Measurements from ENCODE around the gene RUVBL1.

RUVBL1 gene

GRCh38 chr3:128068156-128068620 is 55.4 kb downstream of the RUVBL1 start:
- no peak for DNase-seq (ENCODE audit: low read depth in 1 of 2, low spot score in 1 of 2)

- DNase-seq (ENCODE audit: low read depth in 1 of 2, low spot score in 1 of 2), result no peak
Measured at GRCh38 chr3:128067489-128067888, 56.1 kb downstream of the RUVBL1 start.

DNA sequence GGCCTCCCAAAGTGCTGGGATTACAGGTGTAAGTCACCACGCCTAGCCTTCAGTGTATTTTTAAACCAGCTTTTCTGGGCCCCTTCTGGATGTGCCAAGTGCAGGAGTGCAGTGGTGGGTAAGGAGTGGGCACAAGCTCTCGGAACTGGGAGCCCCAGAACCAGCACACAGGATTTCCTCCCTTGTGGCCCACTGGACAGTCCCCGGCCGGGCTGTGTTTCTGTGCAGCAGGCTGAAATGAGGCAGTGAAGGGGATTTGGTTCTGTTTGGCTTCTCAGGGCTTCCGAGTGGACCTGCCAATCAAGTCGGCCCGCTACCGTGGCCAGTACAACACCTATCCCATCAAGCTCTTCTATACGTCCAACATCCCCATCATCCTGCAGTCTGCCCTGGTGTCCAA is 56.9 kb downstream of the RUVBL1 start:
- no peak for DNase-seq (ENCODE audit: low read depth in 1 of 2, low spot score in 1 of 2)

GRCh38 chr3:128066114-128066513 is 57.5 kb downstream of the RUVBL1 start:
- no peak for DNase-seq (ENCODE audit: low read depth in 1 of 2, low spot score in 1 of 2)

DNA sequence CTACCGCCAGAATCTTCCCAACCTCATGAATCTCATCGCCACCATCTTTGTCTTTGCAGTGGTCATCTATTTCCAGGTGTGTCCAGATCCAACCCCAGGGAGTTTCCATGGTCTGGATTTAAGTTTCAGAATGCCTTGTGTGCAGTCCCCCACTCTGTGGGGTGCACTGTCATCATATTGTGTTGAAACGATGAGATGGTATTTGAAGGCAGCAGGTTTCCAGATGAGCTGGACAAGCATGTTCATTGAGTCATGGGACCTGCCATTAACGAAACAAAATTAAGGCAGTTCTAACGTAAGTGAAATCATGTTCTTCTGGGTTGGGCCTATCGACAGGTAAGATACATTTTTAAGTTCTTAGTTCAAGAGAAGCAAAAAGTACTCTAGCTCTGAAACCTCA is 58.6 kb downstream of the RUVBL1 start:
- DNase-seq (ENCODE audit: low read depth in 1 of 2, low spot score in 1 of 2), result no peak

GRCh38 chr3:128063865-128064264 is 59.7 kb downstream of the RUVBL1 start:
- DNase-seq (ENCODE audit: low read depth in 1 of 2, low spot score in 1 of 2), result no peak

DNA sequence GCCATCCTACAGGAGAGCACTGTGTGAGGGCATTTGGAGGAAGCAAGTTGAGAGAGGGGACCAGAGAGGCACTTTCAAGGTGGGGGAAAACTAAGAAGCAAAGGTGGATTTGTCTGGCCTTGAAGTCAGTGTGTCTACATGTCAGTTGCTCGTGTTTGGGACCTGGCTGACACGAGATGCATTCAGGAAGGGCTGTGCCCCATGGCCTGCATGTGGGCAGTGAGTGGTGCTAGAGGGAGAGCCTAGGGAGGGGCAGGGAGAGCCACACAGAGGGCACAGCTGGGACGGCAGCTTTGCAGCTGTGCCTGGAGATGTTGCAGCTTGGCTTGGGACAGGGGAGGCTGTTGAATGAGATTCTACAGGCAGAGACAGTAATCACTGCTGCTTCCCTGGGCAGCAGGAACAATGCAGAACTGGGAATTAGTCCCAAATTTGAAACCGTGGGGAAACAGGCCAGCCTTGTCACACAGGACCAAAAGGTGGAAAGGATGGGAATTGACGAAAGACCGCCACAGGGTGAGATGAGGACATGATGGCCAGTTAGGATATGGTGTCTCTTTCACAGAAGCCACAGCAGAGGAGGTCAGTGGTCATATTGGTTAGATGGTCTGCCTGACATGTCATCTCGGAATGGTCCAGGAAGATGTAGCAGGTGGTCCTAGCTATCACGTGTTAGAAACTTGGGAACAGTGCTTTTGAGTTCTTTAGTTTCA is 61.4 kb downstream of the RUVBL1 start:
- no peak for DNase-seq (ENCODE audit: low read depth in 1 of 2, low spot score in 1 of 2)

DNA sequence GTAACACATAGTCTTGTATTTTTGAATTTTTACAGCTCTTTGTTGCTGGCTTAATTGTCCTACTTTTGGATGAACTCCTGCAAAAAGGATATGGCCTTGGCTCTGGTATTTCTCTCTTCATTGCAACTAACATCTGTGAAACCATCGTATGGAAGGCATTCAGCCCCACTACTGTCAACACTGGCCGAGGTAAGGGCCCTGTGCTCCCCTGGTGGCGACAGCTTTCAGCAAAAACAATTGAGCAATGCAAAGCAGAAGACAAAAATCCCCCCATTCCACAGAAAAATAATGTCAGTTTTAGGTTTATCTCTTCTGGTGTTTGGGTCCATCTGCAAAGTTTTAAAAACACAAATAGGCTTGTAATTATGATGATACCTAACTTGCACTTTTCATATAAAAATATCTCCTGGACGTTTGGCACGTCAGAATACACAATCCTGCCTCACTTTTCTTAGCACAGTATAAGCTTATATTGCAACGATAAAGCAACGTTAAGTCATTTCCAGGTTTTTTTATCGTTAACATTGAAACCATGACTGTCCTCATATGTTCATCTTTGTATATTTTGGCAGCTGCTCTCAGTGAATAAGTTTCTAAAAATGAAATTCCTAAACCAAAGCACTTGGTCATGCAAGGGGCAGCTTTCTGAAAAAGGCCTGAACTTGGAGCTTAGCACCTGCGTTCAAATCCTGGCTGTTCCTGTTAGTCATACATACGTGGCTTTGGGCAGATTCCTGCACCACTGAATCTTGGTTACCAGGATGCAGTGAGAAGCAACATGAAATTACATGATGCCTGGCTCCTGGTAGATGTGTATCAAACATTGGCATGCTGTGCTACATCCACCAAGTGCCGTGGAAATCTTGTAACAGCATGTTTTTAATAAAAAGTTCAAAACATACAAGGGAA is 62.9 kb downstream of the RUVBL1 start:
- no peak for DNase-seq (ENCODE audit: low read depth in 1 of 2, low spot score in 1 of 2)

GRCh38 chr3:128056258-128056657 is 67.4 kb downstream of the RUVBL1 start:
- DNase-seq (ENCODE audit: low read depth in 1 of 2, low spot score in 1 of 2), result no peak

GRCh38 chr3:128054367-128054766 is 69.2 kb downstream of the RUVBL1 start:
- no peak for DNase-seq (ENCODE audit: low read depth in 1 of 2, low spot score in 1 of 2)

DNA sequence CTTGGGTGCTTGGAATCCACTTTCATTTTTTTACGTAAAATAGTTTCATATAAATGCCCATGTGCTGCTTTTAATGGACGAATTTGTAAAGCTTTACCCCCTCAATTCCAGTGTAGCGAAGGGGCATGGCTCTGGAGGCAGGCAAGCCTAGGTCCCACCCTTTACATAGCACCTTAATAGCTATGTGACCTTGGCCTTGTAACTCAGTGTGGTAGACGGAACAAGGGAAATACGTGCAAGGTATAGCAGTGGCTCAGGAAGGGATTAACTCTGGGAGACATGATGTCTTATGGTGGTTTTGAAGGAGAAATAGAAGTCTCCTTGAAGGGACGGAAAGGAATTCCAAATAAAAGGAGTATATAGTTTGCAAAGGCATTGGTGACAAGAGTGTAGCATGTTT is 70.0 kb downstream of the RUVBL1 start:
- DNase-seq (ENCODE audit: low read depth in 1 of 2, low spot score in 1 of 2), result no peak

DNA sequence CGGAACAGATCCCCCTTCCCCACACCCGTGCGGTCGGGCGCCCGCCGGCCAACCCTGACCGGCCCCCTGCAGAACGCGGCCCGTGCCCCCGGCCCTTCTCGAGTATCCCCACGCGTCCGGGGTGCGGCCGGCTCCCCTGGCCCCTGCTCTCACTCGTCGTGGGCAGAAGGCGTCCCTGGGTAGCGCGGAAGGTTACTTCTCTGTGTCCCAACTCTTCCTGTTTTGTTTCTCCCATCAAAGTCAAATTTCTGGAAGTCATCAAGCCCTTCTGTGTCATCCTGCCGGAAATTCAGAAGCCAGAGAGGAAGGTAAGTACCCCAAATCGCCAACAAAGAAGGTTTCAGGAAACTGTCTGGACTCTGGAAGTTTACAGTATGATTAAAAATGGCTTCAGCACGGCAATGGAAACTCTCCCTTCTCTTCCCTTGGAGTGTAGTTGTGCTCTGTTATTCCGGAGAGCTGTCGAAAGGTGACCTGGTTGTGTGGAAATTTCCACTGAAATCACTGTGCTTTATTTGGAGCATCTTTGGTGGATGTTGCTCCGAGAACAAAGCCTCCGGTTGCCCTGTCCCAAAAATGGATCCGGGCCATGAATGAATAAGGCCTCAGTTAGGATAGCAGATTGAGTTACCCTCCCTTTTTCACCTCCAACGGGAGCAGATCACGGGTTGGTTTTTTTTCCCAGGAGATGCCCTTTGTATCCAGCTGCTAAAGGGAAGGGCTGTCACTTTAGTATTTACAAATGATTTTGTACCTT is 70.8 kb downstream of the RUVBL1 start:
- DNase-seq (ENCODE audit: low read depth in 1 of 2, low spot score in 1 of 2), result no peak

- DNase-seq (ENCODE audit: low read depth in 1 of 2, low spot score in 1 of 2), result peak; percentile 90 to 92
Measured at GRCh38 chr3:128051837-128052594, 71.6 kb downstream of the RUVBL1 start, which contains the start of gene SEC61A1. Gene SEC61A1, plus strand, starts transcription at chr3:128052437. Its CDS starts 116 bp downstream, at chr3:128052553.

DNA sequence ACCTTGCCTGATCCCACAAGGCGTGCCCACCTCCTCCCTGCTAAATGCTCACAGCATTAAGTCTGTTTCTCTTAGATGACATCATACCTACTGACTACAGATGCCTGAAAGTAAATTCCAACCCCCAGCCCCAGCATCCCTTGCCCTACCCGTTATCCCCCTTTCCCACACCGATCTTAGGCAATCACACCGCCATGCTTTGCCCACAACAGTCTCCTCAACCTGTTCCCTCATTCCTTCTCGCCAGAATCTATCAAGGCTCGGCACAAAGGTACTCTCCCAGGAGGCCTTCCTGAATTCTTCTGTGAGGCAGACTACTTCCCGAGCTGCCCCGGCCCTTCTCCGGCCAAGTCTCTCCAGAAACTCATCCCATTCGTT is 72.2 kb downstream of the RUVBL1 start:
- no peak for DNase-seq (ENCODE audit: low read depth in 1 of 2, low spot score in 1 of 2)

GRCh38 chr3:128050597-128050996 is 73.0 kb downstream of the RUVBL1 start:
- no peak for DNase-seq (ENCODE audit: low read depth in 1 of 2, low spot score in 1 of 2)

- no peak for DNase-seq (ENCODE audit: low read depth in 1 of 2, low spot score in 1 of 2)
Measured at GRCh38 chr3:128041344-128041743, 82.3 kb downstream of the RUVBL1 start.

- no peak for DNase-seq (ENCODE audit: low read depth in 1 of 2, low spot score in 1 of 2)
Measured at GRCh38 chr3:128040660-128041059, 83.0 kb downstream of the RUVBL1 start.

DNA sequence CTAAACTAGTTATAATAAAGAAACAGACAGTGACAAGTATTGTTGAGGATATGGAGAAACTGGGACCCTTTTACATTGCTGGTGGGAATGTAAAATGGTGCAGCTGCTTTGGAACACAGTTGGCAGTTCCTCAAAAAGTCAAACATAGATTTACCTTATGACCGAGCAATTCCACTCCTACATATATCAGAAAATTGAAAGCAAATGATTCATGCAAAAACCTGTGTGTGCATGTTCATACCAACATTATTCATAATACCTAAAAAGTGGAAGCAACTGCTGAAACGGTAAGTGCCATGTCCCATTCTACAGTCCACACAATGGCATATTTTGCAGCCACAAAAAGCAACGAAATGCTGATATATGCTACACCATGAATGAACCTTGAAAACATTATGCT is 83.6 kb downstream of the RUVBL1 start:
- DNase-seq (ENCODE audit: low read depth in 1 of 2, low spot score in 1 of 2), result no peak

DNA sequence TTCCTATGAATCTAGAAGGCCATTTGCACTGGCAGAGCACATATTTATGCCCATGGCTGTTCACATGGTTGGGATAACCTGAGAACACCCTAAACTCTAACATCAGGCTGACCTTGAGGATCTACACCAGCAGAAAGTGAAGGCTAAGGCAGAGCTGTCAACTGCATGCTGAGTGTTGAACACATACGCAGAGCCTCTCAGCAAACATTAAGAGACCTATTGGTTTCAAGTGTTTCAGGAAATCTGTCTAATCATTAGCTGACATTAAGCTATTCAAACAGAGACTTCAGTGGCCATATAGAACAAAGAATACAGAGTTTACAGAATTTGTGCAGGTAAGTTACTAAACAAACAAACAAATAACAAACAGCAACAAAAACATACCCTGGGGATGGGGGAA is 87.5 kb downstream of the RUVBL1 start:
- DNase-seq (ENCODE audit: low read depth in 1 of 2, low spot score in 1 of 2), result no peak

DNA sequence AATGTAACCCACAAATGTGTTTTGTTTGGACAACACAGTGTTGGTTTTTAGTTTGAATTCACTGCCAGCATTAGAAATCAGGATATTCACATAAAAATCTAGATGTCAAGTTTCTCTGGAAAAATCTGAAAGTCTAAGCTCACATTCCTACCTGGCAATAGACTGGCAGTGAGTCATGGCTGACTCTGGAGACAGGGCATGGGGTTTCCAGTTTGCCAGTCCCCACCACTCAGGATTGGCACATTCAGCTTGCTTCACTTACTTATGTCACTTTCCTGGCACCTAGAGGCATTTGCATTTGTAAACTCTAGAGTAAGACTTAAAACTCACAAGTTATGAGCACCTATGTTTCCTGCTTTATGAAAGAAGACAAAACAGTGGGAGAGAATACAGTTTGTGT is 90.5 kb downstream of the RUVBL1 start:
- DNase-seq (ENCODE audit: low read depth in 1 of 2, low spot score in 1 of 2), result no peak
